Neural cell (in vitro differentiated cells): Measurements from ENCODE around the gene TMEM50A. TPM values are rescaled to one million over a fixed set of nuclear protein-coding genes. Genes with fewer than 3 reads are reported as not detected.
A peak's percentile ranks its signal among the peaks of the same experiment; 100 is the strongest.
"Not testable (repeated sequence)": the region's sequence is repeated elsewhere in the genome, so short reads cannot be mapped to it uniquely, and the experiment has no call there.

ENCODE experiments used
- H2AFZ ChIP-seq: fragments of 200-600, 300-800 bp; sonication (generic), shearing (Covaris generic); 2 replicates; pipeline ENCODE4 v1.6.0; 2014; ENCODE audit warnings: low read depth, mild to moderate bottlenecking, antibody characterized with exemption, low read length, moderate library complexity
- H3F3A ChIP-seq: fragments of 200-600 bp; shearing (Covaris generic); 2 replicates; pipeline ENCODE4 v1.6.1; 2016; ENCODE audit warnings: mild to moderate bottlenecking, moderate library complexity, mixed read lengths, antibody characterized with exemption, low read length; ENCODE audit not compliant: insufficient read depth, poor library complexity, severe bottlenecking
- H3K27ac ChIP-seq: fragments of 200-600, 300-800 bp; sonication (generic), shearing (Covaris generic); 2 replicates; pipeline ENCODE4 v1.5.1; 2014; ENCODE audit warnings: mild to moderate bottlenecking, low read length, moderate library complexity
- H3K27me3 ChIP-seq: fragments of 300-800, 200-600 bp; sonication (generic), shearing (Covaris generic); 2 replicates; pipeline ENCODE4 v1.6.0; 2014; ENCODE audit warnings: mild to moderate bottlenecking, low read depth, low read length, moderate library complexity; ENCODE audit not compliant: insufficient read depth
- H3K36me3 ChIP-seq: fragments of 300-800, 200-600 bp; sonication (generic), shearing (Covaris generic); 2 replicates; pipeline ENCODE4 v1.5.1; 2014; ENCODE audit warnings: mild to moderate bottlenecking, antibody characterized with exemption, low read length, moderate library complexity; ENCODE audit not compliant: insufficient read depth
- H3K4me2 ChIP-seq: fragments of 300-800, 200-600 bp; sonication (generic), shearing (Covaris generic); 2 replicates; pipeline ENCODE4 v1.6.0; 2014; ENCODE audit warnings: mild to moderate bottlenecking, low read length
- H3K4me3 ChIP-seq: fragments of 300-800, 200-600 bp; sonication (generic), shearing (Covaris generic); 2 replicates; pipeline ENCODE4 v1.5.1; 2014; ENCODE audit warnings: mild to moderate bottlenecking, low read length, moderate library complexity
- H3K79me2 ChIP-seq: fragments of 200-600 bp; shearing (Covaris generic); replicated peaks from 2 replicates; pipeline ENCODE4 v1.6.0; 2014; ENCODE audit warnings: mild to moderate bottlenecking, low read length, moderate library complexity; ENCODE audit not compliant: insufficient read depth
- H3K9ac ChIP-seq: fragments of 300-800, 200-600 bp; sonication (generic), shearing (Covaris generic); 2 replicates; pipeline ENCODE4 v1.6.1; 2016; ENCODE audit warnings: mild to moderate bottlenecking, low read length, mixed read lengths
- H3K9me2 ChIP-seq: fragments of 200-600 bp; shearing (Covaris generic); 2 replicates; pipeline ENCODE4 v1.6.1; 2016; ENCODE audit warnings: mild to moderate bottlenecking, low read length, mixed read lengths; ENCODE audit not compliant: insufficient read depth
- H3K9me3 ChIP-seq: fragments of 200-600, 300-800 bp; sonication (generic), shearing (Covaris generic); 2 replicates; pipeline ENCODE4 v1.6.1; 2016; ENCODE audit warnings: mild to moderate bottlenecking, mixed run types, low read length, moderate library complexity, mixed read lengths
- H4K20me1 ChIP-seq: fragments of 200-600 bp; shearing (Covaris generic); 2 replicates; pipeline ENCODE4 v1.6.1; 2016; ENCODE audit warnings: mild to moderate bottlenecking, mixed run types; ENCODE audit not compliant: insufficient read depth
- CTCF ChIP-seq: fragments of 450-650 bp; IDR thresholded peaks from 2 replicates; pipeline ENCODE4 v1.5.1; 2014; ENCODE audit warnings: antibody characterized with exemption, mild to moderate bottlenecking, moderate library complexity; ENCODE audit not compliant: poor library complexity, severe bottlenecking
- EP300 ChIP-seq: fragments of 450-650 bp; conservative IDR thresholded peaks from 2 replicates; pipeline ENCODE4 v1.6.1; 2014; ENCODE audit warnings: antibody characterized with exemption, mild to moderate bottlenecking, moderate library complexity; ENCODE audit not compliant: poor library complexity, severe bottlenecking
- EZH2 ChIP-seq: fragments of 200-600, 300-800 bp; shearing (Covaris generic), sonication (generic); IDR thresholded peaks from 2 replicates; pipeline ENCODE4 v1.6.1; 2014; ENCODE audit warnings: antibody characterized with exemption, low read length, borderline replicate concordance, mild to moderate bottlenecking; ENCODE audit not compliant: insufficient read depth, poor library complexity, severe bottlenecking
- MXI1 ChIP-seq: fragments of 450-650 bp; conservative IDR thresholded peaks from 2 replicates; pipeline ENCODE4 v1.6.1; 2014; ENCODE audit warnings: antibody characterized with exemption, mild to moderate bottlenecking; ENCODE audit not compliant: poor library complexity, severe bottlenecking
- POLR2AphosphoS5 ChIP-seq: IDR thresholded peaks from 2 replicates; pipeline ENCODE4 v1.6.1; 2012
- RAD21 ChIP-seq: fragments of 450-650 bp; conservative IDR thresholded peaks from 2 replicates; pipeline ENCODE4 v1.6.1; 2014; ENCODE audit warnings: antibody characterized with exemption, mild to moderate bottlenecking, moderate library complexity
- REST ChIP-seq: IDR thresholded peaks from 2 replicates; pipeline ENCODE4 v1.6.1; 2012; ENCODE audit warnings: borderline replicate concordance
- SMC3 ChIP-seq: fragments of 450-650 bp; conservative IDR thresholded peaks from 2 replicates; pipeline ENCODE4 v1.6.1; 2014; ENCODE audit warnings: antibody characterized with exemption, mild to moderate bottlenecking, moderate library complexity; ENCODE audit not compliant: poor library complexity
- TAF1 ChIP-seq: IDR thresholded peaks from 2 replicates; pipeline ENCODE4 v1.6.1; 2012; ENCODE audit warnings: low read depth
- polyA minus RNA-seq: library from RNA; depleted of rRNA, polyadenylated mRNA; stranded (reverse); fragments of >200 nt; gene quantifications from 2 replicates; pipeline ENCODE4 v1.2.3, GENCODE V29; 2014
- polyA plus RNA-seq: library from polyadenylated mRNA; depleted of rRNA; stranded (reverse); fragments of >200 nt; gene quantifications from 2 replicates; pipeline ENCODE4 v1.2.3, GENCODE V29; 2014

TMEM50A gene
- polyA plus RNA-seq (146 and 161 TPM in 2 replicates), polyA minus RNA-seq (90.3 and 93.2 TPM in 2 replicates)

- Histone ChIP-seq H3K27me3 (no peaks in the 10 kb centered on the region), H3K9me3 (no peaks in the 10 kb centered on the region), H3K79me2 (peaks cover 46% of the 10 kb centered on the region)
Measured at GRCh38 chr1:25338188-25338981, at the start of gene TMEM50A. Gene TMEM50A (plus strand): TSS chr1:25338334. CDS start chr1:25340487, 2,153 bp downstream.

GRCh38 chr1:25288573-25289101 lies 49.5 kb upstream of the TMEM50A start:
- not testable (repeated sequence) for H3F3A ChIP-seq, H3K4me3 ChIP-seq, H3K27me3 ChIP-seq, H2AFZ ChIP-seq, H3K9ac ChIP-seq, H3K4me2 ChIP-seq, H4K20me1 ChIP-seq, H3K9me2 ChIP-seq, H3K79me2 ChIP-seq, H3K36me3 ChIP-seq, H3K9me3 ChIP-seq, H3K27ac ChIP-seq

More at GRCh38 chr1:25338188-25338981, at the start of gene TMEM50A:
- Histone ChIP-seq H3K4me2 (peak within 1 kb of the TSS; percentile 100), H3K4me3 (peak within 1 kb of the TSS; percentile 97), H2AFZ (peak within 1 kb of the TSS; percentile 87), H3K36me3 (no peaks in the 10 kb centered on the region), H3K27ac (peak within 1 kb of the TSS; percentile 92), H3K9me2 (no peaks in the 10 kb centered on the region), H4K20me1 (no peaks in the 10 kb centered on the region), H3F3A (no peaks in the 10 kb centered on the region), H3K9ac (peak within 1 kb of the TSS; percentile 93)
- TF ChIP-seq TAF1 (peak; percentile 57), MXI1 (peak; percentile 63), EP300 (peak; percentile 20), CTCF (no peak), EZH2 (no peak), POLR2AphosphoS5 (peak; percentile 86), SMC3 (peak; percentile 31), RAD21 (peak; percentile 28), REST (peak; percentile 59)

GRCh38 chr1:25290043-25290442 lies 48.1 kb upstream of the TMEM50A start:
- not testable (repeated sequence) for H3K9ac ChIP-seq, H3K4me3 ChIP-seq, H4K20me1 ChIP-seq, H3K9me2 ChIP-seq, H3K27me3 ChIP-seq, H3K9me3 ChIP-seq, H3K36me3 ChIP-seq, H2AFZ ChIP-seq, H3F3A ChIP-seq, H3K4me2 ChIP-seq, H3K79me2 ChIP-seq, H3K27ac ChIP-seq

GRCh38 chr1:25293426-25293825 lies 44.7 kb upstream of the TMEM50A start:
- H2AFZ ChIP-seq, H3K27ac ChIP-seq, H3K36me3 ChIP-seq, H3K4me3 ChIP-seq, H3K9ac ChIP-seq, H3K27me3 ChIP-seq, H3K9me3 ChIP-seq, H3K79me2 ChIP-seq, H3K9me2 ChIP-seq, H3F3A ChIP-seq, H4K20me1 ChIP-seq, H3K4me2 ChIP-seq: not testable (repeated sequence)
